GM12873 (cell line): Measurements from ENCODE around the gene VTI1A.

Experiments used
- TF ChIP-seq, protein P1 (sequence below): IDR thresholded peaks from 2 replicates; pipeline ENCODE4 v1.5.1; 2012; ENCODE audit warnings: low read depth, mild to moderate bottlenecking, moderate library complexity, low read length, control low read depth; ENCODE audit not compliant: insufficient read depth; ENCODE audit errors: missing control alignments

Gene VTI1A

DNA sequence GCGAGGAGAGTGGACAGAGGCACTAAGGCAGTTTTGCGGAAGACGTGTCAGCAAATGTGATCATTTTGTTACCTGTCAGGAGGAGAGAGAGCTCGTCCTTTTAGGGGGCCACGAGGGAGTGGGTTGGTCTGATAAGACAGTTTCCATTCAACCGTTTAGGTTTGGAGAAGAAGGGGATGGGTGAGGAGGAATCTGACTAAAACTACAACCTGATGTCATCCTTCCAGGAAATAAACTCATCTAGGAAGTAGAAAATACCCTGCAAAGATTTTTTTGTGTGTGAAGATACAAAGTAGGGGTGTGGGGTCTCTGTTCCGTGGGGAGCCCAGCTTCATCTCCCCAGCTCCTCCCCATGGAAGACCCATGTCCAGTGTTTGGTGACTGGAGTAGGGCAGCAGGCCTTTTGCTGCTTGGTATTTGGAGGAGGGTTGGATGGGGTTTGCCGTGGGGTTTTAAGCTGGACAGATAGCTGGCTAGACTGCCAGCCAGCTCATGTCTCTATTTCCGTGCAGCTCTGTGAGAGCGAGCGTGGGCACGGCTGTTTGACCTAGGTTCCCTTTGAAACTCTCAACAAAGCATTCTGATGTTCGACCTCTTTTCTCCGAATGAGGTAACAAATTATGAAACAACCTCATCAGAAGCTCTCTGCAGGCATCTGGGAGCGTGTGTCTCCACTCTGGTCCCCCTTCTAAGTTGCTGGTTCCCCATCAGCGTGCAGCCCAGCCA is 367.0 kb downstream of the VTI1A start:
- TF ChIP-seq, protein P1, sequence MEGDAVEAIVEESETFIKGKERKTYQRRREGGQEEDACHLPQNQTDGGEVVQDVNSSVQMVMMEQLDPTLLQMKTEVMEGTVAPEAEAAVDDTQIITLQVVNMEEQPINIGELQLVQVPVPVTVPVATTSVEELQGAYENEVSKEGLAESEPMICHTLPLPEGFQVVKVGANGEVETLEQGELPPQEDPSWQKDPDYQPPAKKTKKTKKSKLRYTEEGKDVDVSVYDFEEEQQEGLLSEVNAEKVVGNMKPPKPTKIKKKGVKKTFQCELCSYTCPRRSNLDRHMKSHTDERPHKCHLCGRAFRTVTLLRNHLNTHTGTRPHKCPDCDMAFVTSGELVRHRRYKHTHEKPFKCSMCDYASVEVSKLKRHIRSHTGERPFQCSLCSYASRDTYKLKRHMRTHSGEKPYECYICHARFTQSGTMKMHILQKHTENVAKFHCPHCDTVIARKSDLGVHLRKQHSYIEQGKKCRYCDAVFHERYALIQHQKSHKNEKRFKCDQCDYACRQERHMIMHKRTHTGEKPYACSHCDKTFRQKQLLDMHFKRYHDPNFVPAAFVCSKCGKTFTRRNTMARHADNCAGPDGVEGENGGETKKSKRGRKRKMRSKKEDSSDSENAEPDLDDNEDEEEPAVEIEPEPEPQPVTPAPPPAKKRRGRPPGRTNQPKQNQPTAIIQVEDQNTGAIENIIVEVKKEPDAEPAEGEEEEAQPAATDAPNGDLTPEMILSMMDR = no peak

DNA sequence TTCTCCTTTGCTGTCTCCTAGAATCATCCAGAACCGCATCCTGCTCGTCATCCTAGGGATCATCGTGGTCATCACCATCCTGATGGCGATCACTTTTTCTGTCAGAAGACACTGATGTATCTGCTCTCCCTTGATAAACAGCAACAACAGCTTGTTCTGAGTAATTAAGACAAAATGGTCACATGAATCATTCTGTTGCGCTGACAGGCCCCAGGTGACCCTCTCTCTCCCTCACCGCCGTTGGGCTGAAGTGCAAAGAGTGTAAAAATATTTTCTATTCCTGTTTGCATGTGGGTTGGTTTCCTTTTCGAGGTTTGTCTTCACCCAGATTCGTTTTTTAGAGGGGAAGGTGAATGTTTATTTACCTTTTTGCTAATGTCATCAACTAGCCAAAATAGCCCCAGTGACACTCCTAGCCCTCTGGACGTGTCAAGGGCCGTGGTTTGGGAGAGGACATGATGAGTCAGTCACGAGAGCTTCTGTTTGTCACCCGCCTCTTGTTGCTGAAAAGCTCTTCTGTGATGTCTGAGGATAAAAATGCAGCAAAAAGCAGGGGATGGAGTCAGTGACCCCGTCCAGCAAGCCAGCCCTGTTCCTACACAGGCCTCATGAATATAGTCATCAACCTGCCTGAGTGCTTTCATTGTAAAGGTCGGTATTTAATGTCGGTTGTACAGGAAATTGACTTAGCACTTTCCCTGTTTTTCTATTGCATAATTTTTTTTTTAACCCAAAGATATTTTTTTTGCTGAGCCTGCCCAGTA is 368.4 kb downstream of the VTI1A start:
- TF ChIP-seq, protein P1 = no peak

DNA sequence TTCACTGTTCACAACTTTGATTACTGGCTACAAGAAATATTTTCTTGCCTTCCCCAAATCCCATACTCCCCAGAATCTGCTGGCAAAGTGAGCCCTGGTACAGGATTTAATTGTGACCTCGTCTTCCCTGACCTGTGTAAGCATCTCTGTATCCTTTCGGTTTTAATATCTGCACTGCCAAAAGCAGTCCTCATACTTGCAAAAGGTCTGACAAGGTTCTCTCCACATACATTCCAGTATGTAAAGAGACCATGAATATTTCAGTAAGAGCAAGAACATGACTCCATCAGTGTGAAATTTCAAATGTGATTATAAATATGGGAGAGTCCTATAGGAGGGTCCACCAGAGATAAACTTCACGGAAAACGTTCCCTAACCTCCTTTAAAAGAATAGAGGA is 369.0 kb downstream of the VTI1A start:
- TF ChIP-seq, protein P1 = no peak

DNA sequence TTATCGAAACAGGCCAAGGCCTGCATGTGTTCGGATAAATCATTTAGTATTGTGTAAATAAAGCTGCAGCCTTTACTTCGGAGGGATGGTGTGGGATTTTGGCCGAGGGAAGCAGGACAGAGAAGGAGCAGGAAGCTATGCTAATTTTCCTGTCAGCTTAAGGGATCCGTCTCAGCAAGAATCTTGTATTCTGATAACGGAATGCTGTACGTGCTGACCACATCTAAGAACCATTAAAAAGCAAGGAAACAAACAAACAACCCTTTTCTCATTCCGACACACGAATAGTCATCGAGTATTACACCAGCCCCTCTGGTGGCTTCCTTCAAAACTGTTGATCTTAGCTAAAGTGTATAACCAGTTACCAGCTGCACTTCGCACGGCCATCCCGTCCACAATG is 369.9 kb downstream of the VTI1A start:
- TF ChIP-seq, protein P1 = no peak

DNA sequence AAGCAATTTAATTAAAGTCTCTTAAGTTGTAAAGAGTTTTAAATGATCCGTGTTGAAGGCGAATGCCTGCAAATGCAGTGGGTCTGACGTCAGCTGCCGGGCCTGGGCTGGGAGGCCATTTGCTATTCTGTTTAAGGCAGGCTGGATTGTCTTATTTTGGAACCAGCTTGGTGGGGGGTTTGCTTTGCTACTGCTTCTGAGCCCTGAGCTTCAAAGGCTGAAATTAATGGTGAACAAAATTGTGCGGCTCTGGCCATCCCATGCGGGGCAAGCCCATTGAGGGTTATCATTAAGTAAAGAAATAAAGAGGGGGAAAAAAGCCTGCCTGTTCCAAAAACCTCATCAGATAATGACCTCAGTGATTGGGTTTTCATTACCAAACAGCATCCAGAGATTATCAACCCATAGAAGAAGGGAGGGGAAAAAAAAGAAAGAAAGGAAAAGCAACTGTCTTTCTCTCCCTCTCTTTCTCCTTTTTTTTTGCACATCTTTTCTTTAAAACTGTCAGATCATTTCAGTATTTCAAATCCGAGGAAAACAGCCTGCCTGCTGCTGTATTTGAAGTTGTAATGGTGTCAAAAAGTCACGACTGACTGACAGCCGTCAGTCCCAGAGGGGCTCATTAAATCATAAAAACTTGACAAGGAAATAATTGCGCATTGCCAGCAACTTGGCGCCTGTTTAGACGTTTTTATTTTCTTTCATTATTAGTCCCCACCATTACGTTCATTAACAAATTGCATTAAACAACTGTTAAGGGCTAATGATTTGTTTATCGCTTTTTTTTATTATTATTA is 371.2 kb downstream of the VTI1A start:
- TF ChIP-seq, protein P1 = no peak

DNA sequence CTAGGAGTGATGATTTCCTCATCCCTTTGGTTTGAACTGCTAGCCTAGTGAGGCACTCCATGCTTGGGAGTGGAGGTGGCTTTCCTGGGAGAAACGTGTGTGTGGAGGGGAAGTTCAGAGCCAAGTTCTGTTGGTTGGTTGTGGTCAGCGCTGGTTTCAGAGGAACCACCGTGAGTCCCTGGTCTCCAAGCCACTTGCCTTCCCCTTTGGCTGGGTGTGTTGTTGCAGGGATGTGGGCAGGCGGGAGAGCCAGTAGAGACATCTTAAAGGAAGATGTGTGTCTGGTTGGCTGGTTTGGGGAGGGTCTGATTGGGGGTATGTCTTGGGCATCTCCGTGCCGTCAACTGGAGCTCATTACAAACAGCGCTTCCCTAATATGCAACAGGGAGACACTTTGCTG is 372.2 kb downstream of the VTI1A start:
- TF ChIP-seq, protein P1 = no peak

DNA sequence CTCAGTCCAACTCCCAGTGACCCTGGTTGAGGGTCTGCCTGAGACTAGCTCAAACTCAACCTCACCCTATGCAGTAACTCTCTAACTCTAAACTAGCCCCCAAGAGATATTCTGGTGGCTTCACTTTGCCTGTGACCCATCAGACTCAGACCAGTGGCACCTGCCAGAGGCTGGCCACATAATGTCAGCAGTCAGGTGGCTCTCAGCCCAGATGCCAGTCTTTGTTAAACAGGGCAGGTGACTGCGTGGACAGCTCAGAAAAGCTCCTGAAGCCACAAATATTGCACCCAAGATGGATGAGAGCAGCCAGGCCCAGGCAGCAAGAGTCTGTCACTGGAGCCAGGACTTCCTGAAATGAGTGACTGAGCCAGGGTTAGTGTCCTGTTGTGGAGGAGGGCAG is 373.3 kb downstream of the VTI1A start:
- TF ChIP-seq, protein P1 = no peak
